ENCODE results near the gene TBC1D19. TPM values are rescaled to one million over a fixed set of nuclear protein-coding genes. Genes with fewer than 3 reads are reported as not detected.
A peak's percentile ranks its signal among the peaks of the same experiment; 100 is the strongest.
"Not testable (repeated sequence)": the region's sequence is repeated elsewhere in the genome, so short reads cannot be mapped to it uniquely, and the experiment has no call there.

The TBC1D19 gene
- polyA plus RNA-seq (ENCODE audit: insufficient read length in 4 of 4): 10 to 100 TPM; 18.7 to 22.7 (median 21.3) TPM

- DNase-seq (ENCODE audit: low read depth in 4 of 4, low spot score in 3 of 4): peak; percentile 79 to 83 (median 82)
Measured at GRCh38 chr4:26583865-26584652, at the start of gene TBC1D19. TSS of gene TBC1D19 (plus strand) at chr4:26584084. CDS start at chr4:26584194, 110 bp downstream.

GRCh38 chr4:26542991-26543390 lies 40.9 kb upstream of the TBC1D19 start:
- peak in 3 of 4 donors; percentile 13 to 24 (median 18) for DNase-seq (ENCODE audit: low read depth in 4 of 4, low spot score in 3 of 4)

GRCh38 chr4:26544421-26544820 lies 39.5 kb upstream of the TBC1D19 start:
- DNase-seq (ENCODE audit: low read depth in 4 of 4, low spot score in 3 of 4): no peak

- DNase-seq (ENCODE audit: low read depth in 4 of 4, low spot score in 3 of 4): not testable (repeated sequence)
Measured at GRCh38 chr4:26548379-26548778, 35.5 kb upstream of the TBC1D19 start.

- no peak for DNase-seq (ENCODE audit: low read depth in 4 of 4, low spot score in 3 of 4)
Measured at GRCh38 chr4:26557164-26557563, 26.7 kb upstream of the TBC1D19 start.

- no peak for DNase-seq (ENCODE audit: low read depth in 4 of 4, low spot score in 3 of 4)
Measured at GRCh38 chr4:26558166-26558895, 25.6 kb upstream of the TBC1D19 start.

GRCh38 chr4:26566133-26566532 lies 17.8 kb upstream of the TBC1D19 start:
- DNase-seq (ENCODE audit: low read depth in 4 of 4, low spot score in 3 of 4): no peak

GRCh38 chr4:26568446-26568994 lies 15.4 kb upstream of the TBC1D19 start:
- DNase-seq (ENCODE audit: low read depth in 4 of 4, low spot score in 3 of 4): no peak

GRCh38 chr4:26570596-26570995 lies 13.3 kb upstream of the TBC1D19 start:
- DNase-seq (ENCODE audit: low read depth in 4 of 4, low spot score in 3 of 4): no peak

- DNase-seq (ENCODE audit: low read depth in 4 of 4, low spot score in 3 of 4): no peak
Measured at GRCh38 chr4:26573389-26573794, 10.5 kb upstream of the TBC1D19 start.

GRCh38 chr4:26574563-26574962 lies 9.3 kb upstream of the TBC1D19 start:
- no peak for DNase-seq (ENCODE audit: low read depth in 4 of 4, low spot score in 3 of 4)

GRCh38 chr4:26576231-26576739 lies 7.6 kb upstream of the TBC1D19 start:
- peak; percentile 5 to 33 (median 28) for DNase-seq (ENCODE audit: low read depth in 4 of 4, low spot score in 3 of 4)

GRCh38 chr4:26577066-26577465 lies 6.8 kb upstream of the TBC1D19 start:
- no peak for DNase-seq (ENCODE audit: low read depth in 4 of 4, low spot score in 3 of 4)

GRCh38 chr4:26579169-26579568 lies 4.7 kb upstream of the TBC1D19 start:
- no peak for DNase-seq (ENCODE audit: low read depth in 4 of 4, low spot score in 3 of 4)

GRCh38 chr4:26581341-26581740 lies 2.5 kb upstream of the TBC1D19 start:
- not testable (repeated sequence) for DNase-seq (ENCODE audit: low read depth in 4 of 4, low spot score in 3 of 4)

- no peak for DNase-seq (ENCODE audit: low read depth in 4 of 4, low spot score in 3 of 4)
Measured at GRCh38 chr4:26583538-26583864, 383 bp upstream of the TBC1D19 start.

GRCh38 chr4:26584725-26585124 lies 841 bp downstream of the TBC1D19 start:
- DNase-seq (ENCODE audit: low read depth in 4 of 4, low spot score in 3 of 4): no peak

GRCh38 chr4:26589705-26590104 lies 5.8 kb downstream of the TBC1D19 start:
- no peak for DNase-seq (ENCODE audit: low read depth in 4 of 4, low spot score in 3 of 4)

- DNase-seq (ENCODE audit: low read depth in 4 of 4, low spot score in 3 of 4): no peak
Measured at GRCh38 chr4:26590639-26591038, 6.8 kb downstream of the TBC1D19 start.

GRCh38 chr4:26593557-26593956 lies 9.7 kb downstream of the TBC1D19 start:
- not testable (repeated sequence) for DNase-seq (ENCODE audit: low read depth in 4 of 4, low spot score in 3 of 4)

- no peak for DNase-seq (ENCODE audit: low read depth in 4 of 4, low spot score in 3 of 4)
Measured at GRCh38 chr4:26594371-26594770, 10.5 kb downstream of the TBC1D19 start.

Measured in right renal pelvis (tissue), 4 donors.